Naive thymus-derived CD8-positive, alpha-beta T cell (primary cell): ENCODE results near the gene MPHOSPH10. TPM values are rescaled to one million over a fixed set of nuclear protein-coding genes. Genes with fewer than 3 reads are reported as not detected.
A peak's percentile ranks its signal among the peaks of the same experiment; 100 is the strongest.
"Not testable (repeated sequence)": the region's sequence is repeated elsewhere in the genome, so short reads cannot be mapped to it uniquely, and the experiment has no call there.

ENCODE experiments used
- ATAC-seq, 2 donors: fragments of 150-1000 bp; cut with Tn5 transposase in 1 of 2; sonication (Bioruptor Pico), chemical (Tn5 transposase) in 1 of 2; 1 replicate in 1 of 2; 2 replicates in 1 of 2; pipeline ENCODE4 v1.10.0; 2021; ENCODE audit warnings: mild to moderate bottlenecking in 2 of 2, moderate library complexity in 2 of 2
- POLR2A ChIA-PET: fragments of 350-600 bp; sonication (Branson Sonifier 250); formaldehyde crosslinking; loops from one replicate; lab custom pipeline; 2021; ENCODE audit warnings: antibody characterized with exemption; lab: Charles Lee
- DNase-seq, 10 donors: peaks; one replicate each; pipeline versions ENCODE4 v3.0.0 to v3.0.0-alpha.2; 2020 to 2022
- H3K27ac Mint-ChIP-seq, 10 donors: one replicate each; pipeline ENCODE4 v1.8.0; 2020 to 2022; ENCODE audit warnings: mild to moderate bottlenecking in 10 of 10, mixed read lengths in 10 of 10, moderate library complexity in 4 of 10, inconsistent platforms in 1 of 10
- H3K27me3 Mint-ChIP-seq, 5 donors: one replicate each; pipeline ENCODE4 v1.8.0; 2021 to 2022; ENCODE audit warnings: mixed read lengths in 5 of 5
- H3K36me3 Mint-ChIP-seq, 3 donors: one replicate each; pipeline ENCODE4 v1.8.0; 2020 to 2022; ENCODE audit warnings: mixed read lengths in 3 of 3, mild to moderate bottlenecking in 2 of 3, inconsistent platforms in 1 of 3
- H3K4me1 Mint-ChIP-seq, 4 donors: one replicate each; pipeline ENCODE4 v1.8.0; 2021 to 2022; ENCODE audit warnings: mixed read lengths in 4 of 4
- H3K4me3 Mint-ChIP-seq, 10 donors: one replicate each; pipeline ENCODE4 v1.8.0; 2020 to 2022; ENCODE audit warnings: mild to moderate bottlenecking in 10 of 10, mixed read lengths in 10 of 10, moderate library complexity in 6 of 10, inconsistent platforms in 1 of 10
- H3K9me3 Mint-ChIP-seq, 9 donors: one replicate each; pipeline ENCODE4 v1.8.0; 2020 to 2022; ENCODE audit warnings: mixed read lengths in 9 of 9, mild to moderate bottlenecking in 3 of 9, inconsistent platforms in 1 of 9, moderate library complexity in 1 of 9
- polyA plus RNA-seq, 3 donors: library from polyadenylated mRNA; unstranded; fragments of 300-500 nt; fragmentation: Illumina TruSeq; gene quantifications; one replicate each; pipeline ENCODE4 v1.2.3, GENCODE V29; 2021
- total RNA-seq, 8 experiments: library from RNA in 2 of 8; stranded (reverse) in 2 of 8; gene quantifications; one replicate each; pipeline ENCODE4 v1.2.3 and lab custom pipeline; 2021 to 2026

MPHOSPH10 gene
- total and polyA plus RNA-seq, 5 experiments from 2014 or later = 21.5 to 58.6 (median 33.6) TPM

DNA sequence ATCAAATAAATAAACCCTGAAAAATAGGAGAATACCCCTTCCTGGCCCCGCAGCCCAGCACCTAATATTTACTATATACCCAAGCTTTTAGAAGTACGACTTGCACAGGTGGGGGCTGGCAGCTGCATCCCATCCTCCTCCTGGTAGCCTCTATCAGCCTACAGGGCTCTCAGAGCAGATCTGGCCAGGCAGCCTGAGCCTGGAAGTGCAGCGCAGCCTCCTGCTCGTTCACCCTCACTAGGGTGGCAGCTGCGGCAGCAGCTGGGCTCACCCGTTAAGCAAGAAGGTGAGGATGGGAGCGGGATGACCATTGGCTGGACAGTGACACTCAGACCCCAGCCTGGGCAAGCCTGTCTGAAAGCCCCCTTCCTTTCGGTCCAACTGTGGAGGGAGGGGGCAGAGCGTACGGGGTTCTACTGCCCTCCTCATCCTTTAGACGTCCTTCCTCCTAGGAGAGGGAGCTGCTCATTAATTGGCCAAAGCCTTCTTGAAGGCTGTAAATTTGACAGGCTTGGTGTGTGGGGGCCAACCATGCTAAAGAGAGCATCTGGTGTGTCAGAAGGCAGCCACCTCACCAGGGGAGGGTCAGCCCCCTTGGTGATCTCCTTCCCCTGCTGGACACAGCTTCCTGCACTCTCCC lies 23.3 kb downstream of the MPHOSPH10 start:
- no peak overlapping the region for H3K4me3 Mint-ChIP-seq
- peaks cover 2 to 22% (median 3%) of the 10 kb centered on the region in 3 donors for H3K36me3 Mint-ChIP-seq
- no peak for ATAC-seq
- peaks cover 3 to 8% (median 7%) of the 10 kb centered on the region in 4 donors for H3K4me1 Mint-ChIP-seq
- DNase-seq = no peak
- peaks cover 2 to 16% (median 12%) of the 10 kb centered on the region in 5 donors for H3K27me3 Mint-ChIP-seq
- H3K27ac Mint-ChIP-seq = no peak overlapping the region
- H3K9me3 Mint-ChIP-seq = no peaks in the 10 kb centered on the region
- POLR2A ChIA-PET = no interaction called here

DNA sequence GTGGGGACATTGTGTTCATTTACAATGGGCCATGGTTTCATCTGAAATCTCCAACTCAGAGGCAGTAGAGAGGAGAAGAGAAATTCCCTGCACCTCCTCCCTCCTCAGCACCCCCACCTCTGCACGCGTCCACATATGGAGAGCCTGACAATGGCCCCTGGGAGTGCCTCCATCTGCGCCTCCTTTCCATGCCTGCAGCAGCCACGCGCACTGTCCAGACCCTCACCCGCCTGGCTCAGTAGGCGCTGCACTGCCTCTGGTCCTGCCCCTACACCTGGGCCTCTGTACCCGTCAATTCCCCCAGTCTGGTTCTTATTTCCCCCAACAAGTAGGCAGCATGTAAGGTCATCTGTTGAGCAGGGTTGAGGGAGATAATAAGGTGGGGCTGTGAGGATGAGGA lies 23.8 kb downstream of the MPHOSPH10 start:
- POLR2A ChIA-PET = no interaction called here
- DNase-seq = no peak

DNA sequence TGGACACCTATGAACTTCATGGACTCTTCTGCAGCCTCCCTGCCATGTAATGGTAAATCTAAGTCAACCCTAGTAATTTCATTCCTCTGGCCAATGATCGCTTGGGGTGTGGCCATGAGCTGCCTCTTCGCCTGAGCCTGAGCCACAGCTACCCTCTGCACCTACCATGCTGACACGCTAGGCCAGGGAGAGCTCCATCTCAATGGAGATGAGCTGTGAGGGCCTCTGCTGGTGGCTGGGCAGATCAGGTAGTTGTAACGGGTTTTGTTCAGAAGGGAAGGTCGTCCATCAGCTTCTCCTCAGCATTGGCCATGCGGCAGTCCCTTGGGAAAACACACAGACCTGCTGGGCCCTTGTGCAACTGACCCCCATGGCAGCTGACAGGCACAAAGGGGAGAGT lies 24.4 kb downstream of the MPHOSPH10 start:
- DNase-seq (no peak), ATAC-seq (no peak)
- POLR2A ChIA-PET = no interaction called here
- no peaks in the 10 kb centered on the region for H3K9me3 Mint-ChIP-seq
- H3K4me3 Mint-ChIP-seq = no peak overlapping the region
- H3K36me3 Mint-ChIP-seq = peaks cover 0 to 12% (median 0%) of the 10 kb centered on the region in 3 donors
- peaks cover 2 to 16% (median 12%) of the 10 kb centered on the region in 5 donors for H3K27me3 Mint-ChIP-seq
- H3K27ac Mint-ChIP-seq = no peak overlapping the region
- H3K4me1 Mint-ChIP-seq = peaks cover 3 to 8% (median 7%) of the 10 kb centered on the region in 4 donors

More for the DNA sequence above, 23.8 kb downstream of the MPHOSPH10 start:
- H3K4me3 Mint-ChIP-seq = no peak overlapping the region
- no peak for ATAC-seq
- peaks cover 0 to 17% (median 0%) of the 10 kb centered on the region in 3 donors for H3K36me3 Mint-ChIP-seq
- no peak overlapping the region for H3K27ac Mint-ChIP-seq
- no peaks in the 10 kb centered on the region for H3K9me3 Mint-ChIP-seq
- peaks cover 2 to 16% (median 12%) of the 10 kb centered on the region in 5 donors for H3K27me3 Mint-ChIP-seq
- H3K4me1 Mint-ChIP-seq = peaks cover 3 to 8% (median 7%) of the 10 kb centered on the region in 4 donors

DNA sequence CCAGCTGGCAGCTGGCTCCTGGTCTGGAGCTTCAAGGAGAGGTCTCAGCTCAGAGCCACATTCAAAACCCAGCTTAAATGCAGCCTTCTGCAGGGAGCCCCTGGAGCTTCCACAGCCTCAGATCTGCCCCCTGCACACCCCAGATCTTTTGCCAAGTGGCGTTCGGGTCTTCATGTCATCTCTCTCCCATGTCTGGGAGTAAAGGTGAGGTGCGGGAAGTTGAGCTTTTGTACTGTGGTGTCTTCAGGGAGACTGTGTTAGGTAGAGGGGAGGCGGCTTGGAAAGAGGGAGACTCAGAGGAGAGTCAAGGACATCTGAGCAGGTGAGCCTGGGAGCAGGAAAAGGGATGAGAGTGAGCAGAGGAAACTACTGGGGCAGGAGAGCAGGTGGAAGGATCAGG lies 25.4 kb downstream of the MPHOSPH10 start:
- Mint-ChIP-seq H3K27ac (no peak overlapping the region), H3K4me1 (peaks cover 3 to 8% (median 7%) of the 10 kb centered on the region in 4 donors), H3K4me3 (no peak overlapping the region), H3K27me3 (peaks cover 2 to 16% (median 12%) of the 10 kb centered on the region in 5 donors), H3K9me3 (no peaks in the 10 kb centered on the region), H3K36me3 (peaks cover 0 to 2% (median 0%) of the 10 kb centered on the region in 3 donors)
- ATAC-seq = no peak
- DNase-seq = no peak
- POLR2A ChIA-PET = no interaction called here

DNA sequence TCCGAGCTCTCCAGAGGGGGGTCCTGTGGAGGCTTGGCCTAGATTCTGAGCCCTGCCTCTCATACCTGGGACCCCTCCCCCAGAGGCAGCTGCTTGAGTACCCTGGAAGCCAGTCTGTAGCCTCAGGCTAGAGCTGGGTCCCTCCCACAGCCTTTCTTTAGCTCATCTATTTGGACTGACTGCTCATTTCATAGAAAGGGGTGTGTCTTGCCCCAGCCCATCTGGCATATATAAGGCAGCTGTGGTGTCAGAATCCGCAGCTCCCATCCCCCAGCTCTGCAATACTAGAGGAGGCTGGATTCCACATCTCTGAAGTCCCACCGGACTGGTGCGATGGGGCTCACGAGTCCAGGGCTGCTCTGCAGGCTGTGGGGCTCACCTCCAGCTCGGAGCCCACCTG lies 26.1 kb downstream of the MPHOSPH10 start:
- no peaks in the 10 kb centered on the region for H3K36me3 Mint-ChIP-seq
- DNase-seq (no peak), ATAC-seq (no peak)
- POLR2A ChIA-PET = interaction anchor here (0.6 kb wide), 1 partner anchor 71 kb away, joined by 3 read pairs; the partner anchor contains the start of gene PAIP2B
- no peak overlapping the region for H3K27ac Mint-ChIP-seq
- peaks cover 3 to 8% (median 6%) of the 10 kb centered on the region in 4 donors for H3K4me1 Mint-ChIP-seq
- peaks cover 2 to 16% (median 12%) of the 10 kb centered on the region in 5 donors for H3K27me3 Mint-ChIP-seq
- no peak overlapping the region for H3K4me3 Mint-ChIP-seq
- H3K9me3 Mint-ChIP-seq = no peaks in the 10 kb centered on the region

DNA sequence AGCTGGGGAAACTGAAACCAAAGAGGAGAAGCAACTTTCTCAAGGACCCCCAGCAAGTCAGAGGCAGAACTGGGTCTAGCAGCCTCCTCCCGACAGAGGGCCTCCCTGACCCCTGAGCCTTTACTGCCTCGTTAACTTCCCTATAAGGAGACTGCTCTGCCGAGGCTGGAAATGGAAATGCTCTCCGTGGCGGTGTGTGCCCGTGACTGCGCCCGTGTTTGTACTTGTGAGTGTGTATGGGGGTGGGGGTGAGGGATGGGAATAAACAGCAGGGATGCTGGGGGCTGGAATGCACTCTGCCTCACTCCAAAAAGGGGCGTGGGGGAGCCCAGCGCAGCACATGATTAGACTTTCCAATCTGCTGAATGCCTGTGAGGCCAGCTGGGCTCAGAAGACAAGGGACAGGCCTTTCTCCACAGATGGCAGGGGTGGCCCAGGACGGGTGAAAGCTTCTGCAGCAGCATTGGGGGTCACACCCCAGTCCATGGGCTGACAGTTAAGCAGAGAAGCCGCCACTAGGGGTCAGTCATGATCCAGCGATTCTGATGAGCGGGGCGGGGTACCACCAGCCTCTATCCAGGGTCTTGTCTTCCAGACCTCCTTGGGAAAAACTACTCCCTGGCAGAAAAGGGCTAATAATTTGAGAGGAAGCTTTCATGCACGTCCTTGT lies 26.8 kb downstream of the MPHOSPH10 start:
- Mint-ChIP-seq H3K4me1 (peaks cover 3 to 8% (median 6%) of the 10 kb centered on the region in 4 donors), H3K4me3 (no peak overlapping the region), H3K36me3 (no peaks in the 10 kb centered on the region), H3K9me3 (no peaks in the 10 kb centered on the region), H3K27ac (no peak overlapping the region), H3K27me3 (peaks cover 3 to 21% (median 14%) of the 10 kb centered on the region in 5 donors)
- POLR2A ChIA-PET = no interaction called here
- DNase-seq (peak; percentile 33 to 74 (median 54)), ATAC-seq (peak; percentile 82 to 92)

DNA sequence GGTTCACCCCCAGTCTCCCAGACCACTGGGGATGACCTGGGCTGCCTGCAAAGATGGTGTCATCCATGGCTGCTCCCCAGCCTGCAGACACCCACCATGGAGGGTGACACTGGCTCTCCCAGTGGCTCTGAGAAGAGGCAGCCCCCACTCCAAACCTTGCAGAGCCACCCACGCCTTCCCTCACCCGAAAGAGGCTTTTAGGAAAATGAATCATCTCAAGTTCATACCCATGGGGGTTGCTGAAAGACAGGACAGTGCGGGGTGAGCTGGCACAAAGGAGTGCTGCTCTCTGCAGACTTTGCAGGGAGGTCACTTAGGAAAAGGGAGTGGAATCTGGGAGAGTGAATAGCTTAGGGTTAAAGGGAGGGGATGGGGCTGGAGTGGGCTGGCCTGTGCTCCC lies 36.4 kb downstream of the MPHOSPH10 start:
- Mint-ChIP-seq H3K4me1 (no peaks in the 10 kb centered on the region), H3K4me3 (no peak overlapping the region), H3K9me3 (no peaks in the 10 kb centered on the region), H3K27me3 (peaks cover 1 to 25% (median 8%) of the 10 kb centered on the region in 5 donors), H3K27ac (no peak overlapping the region), H3K36me3 (no peaks in the 10 kb centered on the region)
- POLR2A ChIA-PET = no interaction called here
- DNase-seq (no peak), ATAC-seq (no peak)

DNA sequence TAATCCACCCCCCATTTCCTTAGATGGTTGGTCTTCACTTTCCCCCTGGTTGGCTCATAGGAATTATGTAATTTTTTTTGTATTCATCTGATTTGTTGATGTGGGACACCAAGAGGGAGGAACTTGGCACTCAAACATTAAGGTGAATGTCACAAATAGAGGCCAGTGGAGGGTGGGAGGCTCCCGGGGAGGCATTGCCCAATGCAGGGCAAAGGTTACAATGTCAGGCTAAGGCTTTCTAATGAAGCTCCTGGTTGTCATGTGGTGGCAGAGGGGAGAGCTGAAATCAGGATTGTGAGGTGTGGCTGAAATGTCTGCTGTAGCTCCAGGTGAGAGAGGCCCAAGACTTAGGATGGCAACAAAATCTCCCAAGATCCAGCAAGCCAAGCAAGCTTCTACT lies 42.7 kb downstream of the MPHOSPH10 start:
- Mint-ChIP-seq H3K4me3 (no peak overlapping the region), H3K27me3 (peaks cover 3 to 43% (median 5%) of the 10 kb centered on the region in 5 donors), H3K27ac (no peak overlapping the region), H3K4me1 (peaks cover 0 to 9% (median 7%) of the 10 kb centered on the region in 4 donors), H3K36me3 (no peaks in the 10 kb centered on the region), H3K9me3 (no peaks in the 10 kb centered on the region)
- no peak for DNase-seq
- no peak for ATAC-seq
- POLR2A ChIA-PET = no interaction called here

DNA sequence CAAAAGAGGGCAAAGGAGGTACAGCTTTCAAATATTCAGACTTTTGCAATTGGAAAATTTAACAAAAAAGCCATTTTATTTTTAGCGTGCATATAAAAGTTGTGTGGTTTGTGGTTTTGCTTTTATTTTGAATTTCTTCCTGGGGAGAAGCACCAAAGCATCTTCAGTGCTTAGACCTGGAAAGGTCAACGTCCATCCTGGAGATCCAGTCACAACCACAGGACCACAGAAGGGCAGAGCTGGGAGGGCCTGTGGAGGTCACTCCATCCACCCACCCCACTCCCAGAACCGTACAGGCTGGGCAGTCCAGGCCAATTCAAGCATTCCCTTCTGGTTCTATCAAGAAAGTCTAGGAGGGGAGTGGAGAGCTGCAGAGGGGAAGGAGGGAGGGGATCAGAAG lies 43.8 kb downstream of the MPHOSPH10 start:
- no peak overlapping the region for H3K4me3 Mint-ChIP-seq
- H3K27ac Mint-ChIP-seq = no peak overlapping the region
- peaks cover 0 to 9% (median 7%) of the 10 kb centered on the region in 4 donors for H3K4me1 Mint-ChIP-seq
- ATAC-seq = no peak
- peaks cover 2 to 44% (median 5%) of the 10 kb centered on the region in 5 donors for H3K27me3 Mint-ChIP-seq
- POLR2A ChIA-PET = no interaction called here
- H3K36me3 Mint-ChIP-seq = no peaks in the 10 kb centered on the region
- no peaks in the 10 kb centered on the region for H3K9me3 Mint-ChIP-seq
- DNase-seq = no peak

DNA sequence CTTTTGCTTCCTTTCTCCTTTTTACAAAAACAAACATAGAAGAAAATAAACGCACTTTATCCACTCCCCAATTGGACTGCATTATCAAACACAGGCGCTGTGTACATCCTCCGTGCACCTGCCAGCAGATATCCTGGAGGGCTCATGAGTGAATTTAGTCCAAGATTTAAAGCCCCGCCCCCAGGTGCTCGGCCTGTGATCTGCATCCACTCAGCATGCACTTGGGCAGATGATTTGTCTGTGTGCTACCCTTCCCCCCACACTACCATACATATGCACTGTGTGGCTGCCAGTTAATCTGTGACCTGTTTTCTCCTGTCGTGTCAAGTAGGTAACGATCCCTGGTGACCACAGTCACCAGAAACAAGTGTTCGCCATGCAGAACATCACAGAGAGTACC lies 48.4 kb downstream of the MPHOSPH10 start:
- H3K9me3 Mint-ChIP-seq, ATAC-seq, DNase-seq, H3K4me3 Mint-ChIP-seq, POLR2A ChIA-PET, H3K36me3 Mint-ChIP-seq, H3K4me1 Mint-ChIP-seq: not testable (repeated sequence)
- H3K27ac Mint-ChIP-seq = peak overlapping the region in 1 of 10 donors; percentile 16
- H3K27me3 Mint-ChIP-seq = peaks cover 0 to 34% (median 3%) of the 10 kb centered on the region in 5 donors

DNA sequence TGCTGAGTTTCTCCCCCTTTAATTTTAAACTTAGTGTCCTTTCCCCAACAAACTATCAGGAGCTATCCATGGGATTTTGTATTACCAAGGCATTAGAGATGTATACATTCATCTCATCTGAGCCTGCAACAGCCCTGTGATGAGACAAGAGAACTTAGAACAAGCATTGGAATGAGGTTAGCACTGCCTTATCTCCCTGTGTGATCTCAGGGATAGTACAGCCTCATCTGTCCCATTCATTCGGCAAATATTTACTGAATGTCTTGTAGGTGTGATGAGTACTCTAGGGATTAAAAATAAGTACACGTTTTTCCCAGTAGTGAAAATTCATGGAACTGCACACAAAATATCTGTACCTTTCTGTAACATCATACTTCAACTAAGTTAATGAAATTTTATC lies 50.9 kb downstream of the MPHOSPH10 start:
- H3K9me3 Mint-ChIP-seq = no peaks in the 10 kb centered on the region
- no peak for DNase-seq
- no peak overlapping the region for H3K27ac Mint-ChIP-seq
- no peak for ATAC-seq
- H3K27me3 Mint-ChIP-seq = peaks cover 0 to 16% (median 1%) of the 10 kb centered on the region in 5 donors
- peaks cover 0 to 4% (median 0%) of the 10 kb centered on the region in 3 donors for H3K36me3 Mint-ChIP-seq
- peaks cover 0 to 5% (median 0%) of the 10 kb centered on the region in 4 donors for H3K4me1 Mint-ChIP-seq
- no peak overlapping the region for H3K4me3 Mint-ChIP-seq
- POLR2A ChIA-PET = no interaction called here

DNA sequence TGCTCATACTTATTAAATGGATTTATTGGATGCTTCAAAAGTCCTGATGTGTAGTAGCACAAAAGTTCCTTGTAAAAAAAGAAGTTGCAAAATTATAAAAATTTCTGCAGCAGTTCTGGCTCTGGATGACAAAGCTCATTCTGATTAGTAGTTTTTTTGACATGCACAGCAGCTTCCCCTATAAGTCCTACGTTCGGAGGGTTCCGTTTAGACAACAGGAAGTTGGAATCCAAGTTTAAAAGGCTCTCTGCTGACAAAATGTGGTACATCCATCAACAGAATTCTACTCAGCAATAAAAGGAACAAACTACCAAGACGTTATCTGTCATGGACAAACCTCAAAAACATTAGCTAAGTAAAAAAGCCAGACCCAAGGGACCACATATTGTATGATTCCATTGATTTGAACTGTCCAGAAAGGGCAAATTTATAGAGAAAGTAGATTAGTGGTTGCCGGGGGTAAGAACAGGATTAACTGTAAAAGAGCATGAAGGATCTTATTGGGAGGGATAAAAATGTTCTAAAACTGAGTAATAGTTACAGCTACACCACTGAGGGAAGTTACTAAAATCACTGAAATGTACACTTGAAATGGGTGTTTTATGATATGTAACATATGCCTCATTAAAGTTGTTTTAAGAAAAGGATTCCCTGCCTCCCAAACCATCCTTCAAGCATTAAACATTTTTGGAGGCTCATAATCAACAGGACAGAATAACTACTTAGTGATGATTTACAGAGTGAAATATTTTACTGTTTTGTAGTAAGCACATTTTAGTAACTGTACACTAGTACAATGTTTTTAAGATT lies 53.1 kb downstream of the MPHOSPH10 start:
- not testable (repeated sequence) for H3K27ac Mint-ChIP-seq

More for the DNA sequence above, 53.1 kb downstream of the MPHOSPH10 start:
- H3K36me3 Mint-ChIP-seq = peaks cover 0 to 12% (median 0%) of the 10 kb centered on the region in 3 donors
- H3K27me3 Mint-ChIP-seq, DNase-seq, POLR2A ChIA-PET, H3K9me3 Mint-ChIP-seq, H3K4me1 Mint-ChIP-seq: not testable (repeated sequence)
- peak; percentile 41 to 57 for ATAC-seq
- peak overlapping the region in 1 of 10 donors; percentile 48 for H3K4me3 Mint-ChIP-seq
